Neuron (in vitro differentiated cells): ENCODE data around the gene PTPN21.

Experiments used
- H2AFZ ChIP-seq: one replicate; pipeline ENCODE4 v1.6.1; 2013; ENCODE audit warnings: low read depth, mild to moderate bottlenecking, inconsistent platforms, low read length, moderate library complexity
- H3K27me3 ChIP-seq: one replicate; pipeline ENCODE4 v1.6.1; 2013; ENCODE audit warnings: low read length; ENCODE audit not compliant: insufficient read depth
- H3K36me3 ChIP-seq: one replicate; pipeline ENCODE4 v1.6.1; 2013; ENCODE audit warnings: low read length; ENCODE audit not compliant: insufficient read depth
- H3K4me1 ChIP-seq: one replicate; pipeline ENCODE4 v1.6.1; 2013; ENCODE audit warnings: low read length; ENCODE audit not compliant: insufficient read depth
- H3K4me3 ChIP-seq: 2 replicates; pipeline ENCODE4 v1.5.1; 2013; ENCODE audit warnings: mild to moderate bottlenecking, low read length, moderate library complexity
- H3K9me3 ChIP-seq: one replicate; pipeline ENCODE4 v1.6.1; 2013; ENCODE audit warnings: low read length

The PTPN21 gene

GRCh38 chr14:88516861-88517357 lies 37.9 kb downstream of the PTPN21 start:
- H3K4me3 ChIP-seq = no peak overlapping the region
- no peak overlapping the region for H2AFZ ChIP-seq

GRCh38 chr14:88515499-88516221 lies 39.1 kb downstream of the PTPN21 start:
- no peak overlapping the region for H2AFZ ChIP-seq
- H3K4me1 ChIP-seq = peaks cover 9% of the 10 kb centered on the region
- H3K36me3 ChIP-seq = peaks cover 27% of the 10 kb centered on the region
- no peaks in the 10 kb centered on the region for H3K9me3 ChIP-seq
- H3K4me3 ChIP-seq = no peak overlapping the region
- H3K27me3 ChIP-seq = no peaks in the 10 kb centered on the region

More at GRCh38 chr14:88516861-88517357, 37.9 kb downstream of the PTPN21 start:
- no peaks in the 10 kb centered on the region for H3K27me3 ChIP-seq
- no peaks in the 10 kb centered on the region for H3K9me3 ChIP-seq
- H3K4me1 ChIP-seq = peaks cover 9% of the 10 kb centered on the region
- peaks cover 27% of the 10 kb centered on the region for H3K36me3 ChIP-seq

- Histone ChIP-seq H2AFZ (no peak overlapping the region), H3K9me3 (no peaks in the 10 kb centered on the region), H3K36me3 (peaks cover 28% of the 10 kb centered on the region), H3K27me3 (no peaks in the 10 kb centered on the region), H3K4me3 (no peak overlapping the region), H3K4me1 (no peaks in the 10 kb centered on the region)
Observed at GRCh38 chr14:88507208-88507607, 47.6 kb downstream of the PTPN21 start.

GRCh38 chr14:88505621-88506020 lies 49.2 kb downstream of the PTPN21 start:
- no peaks in the 10 kb centered on the region for H3K27me3 ChIP-seq

GRCh38 chr14:88504602-88505001 lies 50.2 kb downstream of the PTPN21 start:
- peaks cover 47% of the 10 kb centered on the region for H3K36me3 ChIP-seq

More at GRCh38 chr14:88505621-88506020, 49.2 kb downstream of the PTPN21 start:
- no peak overlapping the region for H3K4me3 ChIP-seq
- no peaks in the 10 kb centered on the region for H3K4me1 ChIP-seq
- H3K36me3 ChIP-seq = peaks cover 41% of the 10 kb centered on the region
- H3K9me3 ChIP-seq = no peaks in the 10 kb centered on the region
- no peak overlapping the region for H2AFZ ChIP-seq

GRCh38 chr14:88503754-88504406 lies 50.9 kb downstream of the PTPN21 start:
- Histone ChIP-seq H3K36me3 (peaks cover 50% of the 10 kb centered on the region), H3K9me3 (no peaks in the 10 kb centered on the region), H2AFZ (no peak overlapping the region)

More at GRCh38 chr14:88504602-88505001, 50.2 kb downstream of the PTPN21 start:
- Histone ChIP-seq H3K4me1 (no peaks in the 10 kb centered on the region), H2AFZ (no peak overlapping the region), H3K27me3 (no peaks in the 10 kb centered on the region), H3K9me3 (no peaks in the 10 kb centered on the region), H3K4me3 (no peak overlapping the region)

GRCh38 chr14:88502740-88503139 lies 52.1 kb downstream of the PTPN21 start:
- H3K9me3 ChIP-seq = no peaks in the 10 kb centered on the region
- peaks cover 55% of the 10 kb centered on the region for H3K36me3 ChIP-seq
- H3K4me3 ChIP-seq = no peak overlapping the region
- no peak overlapping the region for H2AFZ ChIP-seq
- H3K27me3 ChIP-seq = no peaks in the 10 kb centered on the region
- H3K4me1 ChIP-seq = no peaks in the 10 kb centered on the region

More at GRCh38 chr14:88503754-88504406, 50.9 kb downstream of the PTPN21 start:
- H3K4me1 ChIP-seq = no peaks in the 10 kb centered on the region
- no peaks in the 10 kb centered on the region for H3K27me3 ChIP-seq
- H3K4me3 ChIP-seq = no peak overlapping the region

DNA sequence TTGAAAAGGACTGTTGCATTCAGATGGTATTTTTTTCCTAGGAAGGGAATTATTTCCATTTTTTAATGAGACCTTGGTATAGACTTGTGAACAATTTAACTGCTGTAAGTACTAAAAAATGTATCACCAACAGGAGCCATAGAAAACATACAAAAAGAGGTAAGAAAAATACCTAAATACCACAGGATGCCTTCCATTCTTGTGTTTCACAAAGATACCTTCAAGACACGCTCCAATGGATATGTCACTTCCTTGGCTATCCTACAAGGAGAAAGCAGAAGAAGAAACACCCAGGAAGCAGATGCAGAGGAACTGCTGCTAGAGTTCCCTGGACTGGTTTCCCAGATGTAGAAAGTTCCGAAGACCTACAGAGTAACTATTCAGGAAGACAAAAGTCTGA lies 54.2 kb downstream of the PTPN21 start:
- no peak overlapping the region for H3K4me3 ChIP-seq
- H3K36me3 ChIP-seq = peaks cover 65% of the 10 kb centered on the region

GRCh38 chr14:88499225-88499624 lies 55.6 kb downstream of the PTPN21 start:
- no peaks in the 10 kb centered on the region for H3K4me1 ChIP-seq
- H3K9me3 ChIP-seq = no peaks in the 10 kb centered on the region
- peaks cover 70% of the 10 kb centered on the region for H3K36me3 ChIP-seq
- no peak overlapping the region for H2AFZ ChIP-seq
- H3K27me3 ChIP-seq = no peaks in the 10 kb centered on the region
- H3K4me3 ChIP-seq = no peak overlapping the region

More for the DNA sequence above, 54.2 kb downstream of the PTPN21 start:
- Histone ChIP-seq H3K4me1 (no peaks in the 10 kb centered on the region), H3K9me3 (no peaks in the 10 kb centered on the region), H2AFZ (no peak overlapping the region), H3K27me3 (no peaks in the 10 kb centered on the region)

- Histone ChIP-seq H2AFZ (no peak overlapping the region), H3K4me1 (no peaks in the 10 kb centered on the region), H3K4me3 (no peak overlapping the region), H3K27me3 (no peaks in the 10 kb centered on the region), H3K36me3 (peaks cover 65% of the 10 kb centered on the region), H3K9me3 (no peaks in the 10 kb centered on the region)
Observed at GRCh38 chr14:88496414-88496813, 58.4 kb downstream of the PTPN21 start.

GRCh38 chr14:88493392-88494185 lies 61.2 kb downstream of the PTPN21 start:
- H3K9me3 ChIP-seq = no peaks in the 10 kb centered on the region
- no peak overlapping the region for H2AFZ ChIP-seq
- no peaks in the 10 kb centered on the region for H3K27me3 ChIP-seq
- H3K4me3 ChIP-seq = no peak overlapping the region
- peaks cover 55% of the 10 kb centered on the region for H3K36me3 ChIP-seq
- no peaks in the 10 kb centered on the region for H3K4me1 ChIP-seq

- H3K4me1 ChIP-seq = no peaks in the 10 kb centered on the region
- H2AFZ ChIP-seq = no peak overlapping the region
- H3K4me3 ChIP-seq = no peak overlapping the region
- H3K27me3 ChIP-seq = no peaks in the 10 kb centered on the region
- H3K9me3 ChIP-seq = no peaks in the 10 kb centered on the region
- H3K36me3 ChIP-seq = peaks cover 50% of the 10 kb centered on the region
Observed at GRCh38 chr14:88492272-88493089, 62.3 kb downstream of the PTPN21 start.
